A673 (cell line): ENCODE results near the gene AMPH. TPM values are rescaled to one million over a fixed set of nuclear protein-coding genes. Genes with fewer than 3 reads are reported as not detected.

Experiments used
- BruUV-seq: library from RNA; stranded (reverse); fragments of 400-500 nt; replicated peaks from 2 replicates; lab custom pipeline; 2021; lab: Mats Ljungman, UMichigan
- CTCF ChIA-PET: fragments of 300-600 bp; sonication (Branson Sonifier 250); formaldehyde crosslinking; loops from one replicate; lab custom pipeline; 2022; ENCODE audit warnings: antibody characterized with exemption; lab: Charles Lee
- POLR2A ChIA-PET: fragments of 300-600 bp; sonication (Branson Sonifier 250); formaldehyde crosslinking; loops from one replicate; lab custom pipeline; 2022; ENCODE audit warnings: antibody characterized with exemption; ENCODE audit not compliant: low non-redundant PET; lab: Charles Lee
- DNase-seq: peaks from one replicate; pipeline ENCODE4 v3.0.0-alpha.2; 2015; ENCODE audit warnings: low spot score
- H3K27ac ChIP-seq: fragments of 200-600 bp; sonication (generic); 2 replicates; pipeline ENCODE4 v1.5.1; 2016; ENCODE audit warnings: mixed run types, low read depth, mild to moderate bottlenecking, mixed read lengths, antibody characterized with exemption, low read length; ENCODE audit not compliant: poor library complexity, severe bottlenecking
- H3K27me3 ChIP-seq: fragments of 200-600 bp; sonication (generic); replicated peaks from 2 replicates; pipeline ENCODE4 v1.6.1; 2017; ENCODE audit warnings: mixed run types, low read depth, mild to moderate bottlenecking, mixed read lengths, antibody characterized with exemption, low read length; ENCODE audit not compliant: insufficient read depth, poor library complexity
- H3K36me3 ChIP-seq: fragments of 200-600 bp; sonication (generic); 2 replicates; pipeline ENCODE4 v1.6.1; 2016; ENCODE audit warnings: mixed run types, mild to moderate bottlenecking, mixed read lengths, antibody characterized with exemption, low read length; ENCODE audit not compliant: insufficient read depth, poor library complexity, severe bottlenecking
- H3K4me1 ChIP-seq: fragments of 200-600 bp; sonication (generic); 2 replicates; pipeline ENCODE4 v1.6.1; 2017; ENCODE audit warnings: mixed run types, mild to moderate bottlenecking, mixed read lengths, antibody characterized with exemption, low read length; ENCODE audit not compliant: insufficient read depth, poor library complexity, severe bottlenecking
- H3K4me3 ChIP-seq: fragments of 200-600 bp; sonication (generic); 2 replicates; pipeline ENCODE4 v1.5.1; 2016; ENCODE audit warnings: low read depth, mixed run types, mild to moderate bottlenecking, mixed read lengths, low read length; ENCODE audit not compliant: poor library complexity, severe bottlenecking
- H3K9me3 ChIP-seq: fragments of 200-600 bp; sonication (generic); 2 replicates; pipeline ENCODE4 v1.6.1; 2016; ENCODE audit warnings: mixed run types, low read depth, mild to moderate bottlenecking, mixed read lengths, antibody characterized with exemption, low read length; ENCODE audit not compliant: poor library complexity, severe bottlenecking
- EZH2 ChIP-seq: fragments of 200-600 bp; sonication (generic); IDR thresholded peaks from 2 replicates; pipeline ENCODE4 v1.6.1; 2017; ENCODE audit warnings: borderline replicate concordance, low read depth, mild to moderate bottlenecking, mixed read lengths, antibody characterized with exemption, low read length; ENCODE audit not compliant: poor library complexity, severe bottlenecking
- intact Hi-C: fragments of 100-400 bp; cut with micrococcal nuclease; formaldehyde crosslinking; loops from one replicate; pipeline ENCODE4 v1.10.0; 2022; ENCODE audit not compliant: unreplicated experiment
- total RNA-seq: library from RNA; stranded (reverse); gene quantifications from 2 replicates; pipeline ENCODE4 v1.2.3, GENCODE V29; 2021
- TF ChIP-seq, protein P1 (sequence below): fragments of 300-800, 200-600 bp; sonication (generic); conservative IDR thresholded peaks from 2 replicates; pipeline ENCODE4 v1.5.1; 2017; ENCODE audit warnings: low read depth, mild to moderate bottlenecking, antibody characterized with exemption, low read length, moderate library complexity, mixed read lengths

AMPH gene
- total RNA-seq, 1 experiment from 2014 or later, result 2.1 TPM

DNA sequence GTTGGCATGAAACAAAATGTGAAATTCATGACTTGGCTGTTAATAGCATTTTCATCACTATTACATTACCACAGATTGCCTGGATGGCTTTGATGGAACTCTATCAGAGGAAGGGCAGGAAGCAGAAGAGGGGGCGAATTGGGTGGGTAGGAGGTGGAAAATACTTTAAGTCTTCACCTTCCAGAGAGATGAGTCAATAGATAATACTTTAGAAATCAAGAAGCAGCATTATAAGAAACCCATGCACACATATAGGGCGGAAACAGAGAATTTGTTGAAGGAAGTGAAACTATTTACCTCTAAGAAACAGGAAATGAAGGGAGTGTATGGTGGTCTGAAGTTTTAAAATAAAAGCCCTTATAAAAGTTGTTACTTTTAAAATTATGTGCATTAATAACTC is 205.7 kb downstream of the AMPH start:
- POLR2A ChIA-PET, result no interaction called here
- no peaks in the 10 kb centered on the region for H3K9me3 ChIP-seq
- peaks cover 9% of the 10 kb centered on the region for H3K27me3 ChIP-seq
- no peak overlapping the region for H3K27ac ChIP-seq
- no peaks in the 10 kb centered on the region for H3K4me1 ChIP-seq
- intact Hi-C loops, result no loop called here
- no peaks in the 10 kb centered on the region for H3K36me3 ChIP-seq
- no peak overlapping the region for H3K4me3 ChIP-seq
- CTCF ChIA-PET, result no interaction called here
- TF ChIP-seq, protein P1, sequence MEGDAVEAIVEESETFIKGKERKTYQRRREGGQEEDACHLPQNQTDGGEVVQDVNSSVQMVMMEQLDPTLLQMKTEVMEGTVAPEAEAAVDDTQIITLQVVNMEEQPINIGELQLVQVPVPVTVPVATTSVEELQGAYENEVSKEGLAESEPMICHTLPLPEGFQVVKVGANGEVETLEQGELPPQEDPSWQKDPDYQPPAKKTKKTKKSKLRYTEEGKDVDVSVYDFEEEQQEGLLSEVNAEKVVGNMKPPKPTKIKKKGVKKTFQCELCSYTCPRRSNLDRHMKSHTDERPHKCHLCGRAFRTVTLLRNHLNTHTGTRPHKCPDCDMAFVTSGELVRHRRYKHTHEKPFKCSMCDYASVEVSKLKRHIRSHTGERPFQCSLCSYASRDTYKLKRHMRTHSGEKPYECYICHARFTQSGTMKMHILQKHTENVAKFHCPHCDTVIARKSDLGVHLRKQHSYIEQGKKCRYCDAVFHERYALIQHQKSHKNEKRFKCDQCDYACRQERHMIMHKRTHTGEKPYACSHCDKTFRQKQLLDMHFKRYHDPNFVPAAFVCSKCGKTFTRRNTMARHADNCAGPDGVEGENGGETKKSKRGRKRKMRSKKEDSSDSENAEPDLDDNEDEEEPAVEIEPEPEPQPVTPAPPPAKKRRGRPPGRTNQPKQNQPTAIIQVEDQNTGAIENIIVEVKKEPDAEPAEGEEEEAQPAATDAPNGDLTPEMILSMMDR, result no peak
- TF ChIP-seq EZH2, result no peak
- DNase-seq, result no peak
- BruUV-seq, result no TSS peak

DNA sequence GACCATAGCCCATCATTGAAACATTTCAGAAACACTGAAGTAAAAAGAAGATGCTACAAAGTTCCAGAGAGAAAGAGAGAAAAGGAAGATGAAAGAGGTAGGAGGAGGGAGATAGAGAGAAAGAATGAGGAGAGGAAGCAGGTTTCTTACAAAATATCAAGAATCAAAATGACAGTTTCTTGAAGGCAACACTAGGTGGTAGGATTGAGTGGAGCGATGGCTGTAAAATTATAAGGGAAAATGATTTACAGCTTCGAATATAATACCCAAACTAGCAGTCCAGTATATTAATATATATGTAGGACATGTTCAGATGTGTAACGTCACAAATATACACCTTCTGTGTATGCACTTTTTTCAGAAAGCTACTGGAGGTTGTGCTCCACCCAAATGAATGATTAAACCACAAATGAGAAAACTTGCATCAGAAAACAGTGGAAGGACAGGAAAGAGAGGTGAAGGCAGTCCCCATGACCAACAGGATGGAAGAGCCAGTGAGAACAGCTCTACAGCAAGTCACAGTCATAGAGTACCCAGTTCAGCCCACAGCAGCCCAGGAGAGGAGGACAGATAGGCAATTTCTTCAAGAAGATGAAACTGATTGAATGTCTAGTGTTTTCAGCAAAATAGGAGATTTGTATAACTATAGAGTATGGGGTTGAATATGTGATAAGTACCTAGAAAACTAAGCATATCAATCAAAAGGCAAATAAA is 206.3 kb downstream of the AMPH start:
- Histone ChIP-seq H3K4me1 (no peaks in the 10 kb centered on the region), H3K36me3 (no peaks in the 10 kb centered on the region), H3K27me3 (peaks cover 9% of the 10 kb centered on the region), H3K27ac (no peak overlapping the region), H3K4me3 (no peak overlapping the region), H3K9me3 (no peaks in the 10 kb centered on the region)
- no TSS peak for BruUV-seq
- intact Hi-C loops, result no loop called here
- ChIA-PET CTCF (no interaction called here), POLR2A (no interaction called here)
- DNase-seq, result no peak
- TF ChIP-seq, protein P1, result peak; percentile 38; the same call in 1 of the 2 replicates
- TF ChIP-seq EZH2, result no peak

DNA sequence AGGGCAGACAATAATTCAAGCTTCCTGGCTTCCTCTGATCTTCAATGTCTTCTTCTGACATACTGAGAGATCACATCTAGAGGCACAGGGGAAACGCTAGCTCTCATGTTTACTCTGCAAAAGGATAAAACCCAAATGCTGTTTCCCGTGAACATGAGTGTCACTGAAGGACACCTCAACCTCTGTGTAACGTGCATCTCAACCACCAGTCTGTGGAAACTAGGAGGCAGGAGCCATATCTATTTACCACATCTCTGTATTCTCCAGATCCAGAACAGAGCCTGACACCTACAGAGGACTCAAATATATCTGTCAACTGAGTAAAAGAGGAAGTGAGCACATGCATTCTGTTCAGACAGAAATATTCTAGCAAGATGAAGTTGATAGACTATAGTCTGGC is 217.4 kb downstream of the AMPH start:
- Histone ChIP-seq H3K27me3 (peaks cover 9% of the 10 kb centered on the region), H3K9me3 (no peaks in the 10 kb centered on the region), H3K4me1 (no peaks in the 10 kb centered on the region), H3K27ac (no peak overlapping the region), H3K4me3 (no peak overlapping the region), H3K36me3 (no peaks in the 10 kb centered on the region)
- TF ChIP-seq, protein P1, result no peak
- TF ChIP-seq EZH2, result no peak
- intact Hi-C loops, result no loop called here
- ChIA-PET CTCF (interaction anchor here (0.5 kb wide), 1 partner anchor 239 kb away, joined by 3 read pairs; no protein-coding TSS in a partner anchor), POLR2A (no interaction called here)
- BruUV-seq, result no TSS peak
- no peak for DNase-seq
